T47D (cell line): Measurements from ENCODE around the gene TLR6.
A peak's percentile ranks its signal among the peaks of the same experiment; 100 is the strongest.

ENCODE experiments used
- DNase-seq, 2 experiments: peaks; one replicate each; pipeline versions ENCODE4 v3.0.0 to v3.0.0-alpha.2; 2011 to 2012; ENCODE audit warnings: low read depth in 1 of 2, low spot score in 1 of 2
- JUND ChIP-seq: IDR thresholded peaks from 2 replicates; pipeline ENCODE4 v1.6.1; 2012; ENCODE audit warnings: low read depth
- in situ Hi-C: cut with HindIII; loops from 2 replicates; pipeline ENCODE4 v1.10.0; 2016; ENCODE audit warnings: low sequenced_read_pairs, low pct_unique_long_range_greater_than_20kb

TLR6 gene

GRCh38 chr4:38856524-38857337, at the start of gene TLR6:
TLR6 (minus strand) TSS chr4:38856817; CDS start chr4:38829473, 27,344 bp downstream.
- DNase-seq, result peak in 1 of 2 experiments; percentile 69
- in situ Hi-C loops, result no loop called here
- TF ChIP-seq JUND, result no peak

GRCh38 chr4:38905652-38906385, 49.2 kb upstream of the TLR6 start:
- in situ Hi-C loops, result no loop called here
- no peak for DNase-seq
- TF ChIP-seq JUND, result no peak

GRCh38 chr4:38904682-38905081, 48.1 kb upstream of the TLR6 start:
- DNase-seq, result no peak
- in situ Hi-C loops, result no loop called here
- TF ChIP-seq JUND, result no peak

GRCh38 chr4:38904090-38904666, 47.6 kb upstream of the TLR6 start:
- in situ Hi-C loops, result no loop called here
- no peak for TF ChIP-seq JUND
- no peak for DNase-seq

GRCh38 chr4:38902695-38903094, 46.1 kb upstream of the TLR6 start:
- peak; percentile 29 to 36 for DNase-seq
- in situ Hi-C loops, result no loop called here
- no peak for TF ChIP-seq JUND

- in situ Hi-C loops, result no loop called here
- TF ChIP-seq JUND, result no peak
- no peak for DNase-seq
These were observed 45.6 kb upstream of the TLR6 start for GRCh38 chr4:38902221-38902620.

GRCh38 chr4:38898245-38898644, 41.6 kb upstream of the TLR6 start:
- no peak for DNase-seq
- in situ Hi-C loops, result no loop called here
- no peak for TF ChIP-seq JUND

- in situ Hi-C loops, result no loop called here
- DNase-seq, result no peak
- TF ChIP-seq JUND, result no peak
These were observed 40.3 kb upstream of the TLR6 start for GRCh38 chr4:38896940-38897339.

- peak in 1 of 2 experiments; percentile 4 for DNase-seq
- no peak for TF ChIP-seq JUND
- in situ Hi-C loops, result no loop called here
These were observed 37.8 kb upstream of the TLR6 start for GRCh38 chr4:38894322-38894982.

GRCh38 chr4:38891051-38891983, 34.7 kb upstream of the TLR6 start:
- TF ChIP-seq JUND, result no peak
- in situ Hi-C loops, result no loop called here
- DNase-seq, result no peak

- in situ Hi-C loops, result no loop called here
- no peak for DNase-seq
- no peak for TF ChIP-seq JUND
These were observed 32.5 kb upstream of the TLR6 start for GRCh38 chr4:38889143-38889542.
